Kidney epithelial cell (primary cell): ENCODE results near the gene CDK1. TPM values are rescaled to one million over a fixed set of nuclear protein-coding genes. Genes with fewer than 3 reads are reported as not detected.

Experiments used
- DNase-seq: peaks from one replicate; pipeline ENCODE4 v3.0.0-alpha.2; 2010; ENCODE audit warnings: low read depth
- H3K27me3 ChIP-seq: 2 replicates; pipeline ENCODE4 v1.6.0; 2011; ENCODE audit warnings: low read length; ENCODE audit not compliant: control insufficient read depth, insufficient read depth
- H3K36me3 ChIP-seq: 2 replicates; pipeline ENCODE4 v1.5.1; 2011; ENCODE audit warnings: low read length; ENCODE audit not compliant: control insufficient read depth, insufficient read depth
- H3K4me3 ChIP-seq: 2 replicates; pipeline ENCODE4 v1.5.1; 2011; ENCODE audit warnings: low read depth, mild to moderate bottlenecking, control low read depth, low read length
- total RNA-seq: library from RNA; depleted of rRNA; stranded (reverse); fragments of >200 nt; gene quantifications from 2 replicates; pipeline ENCODE4 v1.2.3, GENCODE V29; 2015
- TF ChIP-seq, protein P1 (sequence below): IDR thresholded peaks from 2 replicates; pipeline ENCODE4 v1.5.1; 2011; ENCODE audit warnings: mild to moderate bottlenecking, moderate library complexity, low read length, control low read depth, inconsistent platforms; ENCODE audit not compliant: insufficient read depth, poor library complexity, severe bottlenecking

The CDK1 gene
- total RNA-seq, result 15.8 and 16.2 TPM in 2 replicates

DNA sequence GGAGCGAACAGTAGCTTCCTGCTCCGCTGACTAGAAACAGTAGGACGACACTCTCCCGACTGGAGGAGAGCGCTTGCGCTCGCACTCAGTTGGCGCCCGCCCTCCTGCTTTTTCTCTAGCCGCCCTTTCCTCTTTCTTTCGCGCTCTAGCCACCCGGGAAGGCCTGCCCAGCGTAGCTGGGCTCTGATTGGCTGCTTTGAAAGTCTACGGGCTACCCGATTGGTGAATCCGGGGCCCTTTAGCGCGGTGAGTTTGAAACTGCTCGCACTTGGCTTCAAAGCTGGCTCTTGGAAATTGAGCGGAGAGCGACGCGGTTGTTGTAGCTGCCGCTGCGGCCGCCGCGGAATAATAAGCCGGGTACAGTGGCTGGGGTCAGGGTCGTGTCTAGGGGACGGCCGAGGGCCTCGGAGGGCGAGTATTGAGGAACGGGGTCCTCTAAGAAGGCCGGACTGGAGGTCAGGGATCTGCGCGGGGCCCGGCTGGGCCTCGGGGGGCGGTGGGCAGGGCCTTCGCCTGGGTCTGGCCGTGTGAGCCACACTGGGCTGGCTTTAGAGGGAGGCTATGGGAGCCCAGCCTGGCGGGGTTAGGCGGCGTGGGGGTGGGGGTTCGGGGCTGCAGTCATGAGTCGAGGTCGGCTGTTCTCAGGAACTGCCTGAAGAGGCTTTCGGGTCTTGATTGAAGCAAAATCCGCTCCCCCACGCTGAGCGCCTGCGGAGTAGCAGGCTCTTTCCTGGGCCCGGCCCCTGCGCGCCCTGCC, at the start of gene CDK1:
Gene CDK1, plus strand, starts transcription at position 265 of the 757 bp plus-strand sequence. CDS start 1,688 bp downstream, outside the sequence.
- peak within 1 kb of the TSS; percentile 47 for H3K4me3 ChIP-seq
- TF ChIP-seq, protein P1, sequence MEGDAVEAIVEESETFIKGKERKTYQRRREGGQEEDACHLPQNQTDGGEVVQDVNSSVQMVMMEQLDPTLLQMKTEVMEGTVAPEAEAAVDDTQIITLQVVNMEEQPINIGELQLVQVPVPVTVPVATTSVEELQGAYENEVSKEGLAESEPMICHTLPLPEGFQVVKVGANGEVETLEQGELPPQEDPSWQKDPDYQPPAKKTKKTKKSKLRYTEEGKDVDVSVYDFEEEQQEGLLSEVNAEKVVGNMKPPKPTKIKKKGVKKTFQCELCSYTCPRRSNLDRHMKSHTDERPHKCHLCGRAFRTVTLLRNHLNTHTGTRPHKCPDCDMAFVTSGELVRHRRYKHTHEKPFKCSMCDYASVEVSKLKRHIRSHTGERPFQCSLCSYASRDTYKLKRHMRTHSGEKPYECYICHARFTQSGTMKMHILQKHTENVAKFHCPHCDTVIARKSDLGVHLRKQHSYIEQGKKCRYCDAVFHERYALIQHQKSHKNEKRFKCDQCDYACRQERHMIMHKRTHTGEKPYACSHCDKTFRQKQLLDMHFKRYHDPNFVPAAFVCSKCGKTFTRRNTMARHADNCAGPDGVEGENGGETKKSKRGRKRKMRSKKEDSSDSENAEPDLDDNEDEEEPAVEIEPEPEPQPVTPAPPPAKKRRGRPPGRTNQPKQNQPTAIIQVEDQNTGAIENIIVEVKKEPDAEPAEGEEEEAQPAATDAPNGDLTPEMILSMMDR, result no peak
- H3K36me3 ChIP-seq, result no peaks in the 10 kb centered on the region
- no peaks in the 10 kb centered on the region for H3K27me3 ChIP-seq
- peak; percentile 93 for DNase-seq

DNA sequence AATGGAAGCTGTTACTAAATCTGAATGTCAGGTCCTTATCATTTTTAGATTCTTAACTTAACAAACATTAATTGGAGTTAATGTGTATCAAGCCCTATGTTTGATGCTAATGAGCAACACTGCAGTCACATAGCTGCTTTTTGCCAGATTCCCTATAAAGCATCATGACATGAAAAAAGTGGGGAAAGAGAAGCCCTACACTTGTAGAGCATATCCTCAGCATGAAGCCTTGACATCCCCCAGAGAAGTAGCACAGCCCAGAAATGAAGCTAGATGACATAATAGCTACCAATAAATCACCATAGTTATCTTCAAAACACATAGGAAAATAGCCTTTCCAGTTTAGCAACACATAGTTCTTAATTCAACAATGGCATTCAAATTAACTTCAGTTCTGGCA, 49.2 kb upstream of the CDK1 start:
- no peak overlapping the region for H3K4me3 ChIP-seq
- no peaks in the 10 kb centered on the region for H3K36me3 ChIP-seq
- peaks cover 3% of the 10 kb centered on the region for H3K27me3 ChIP-seq
- DNase-seq, result no peak
- TF ChIP-seq, protein P1, result no peak

DNA sequence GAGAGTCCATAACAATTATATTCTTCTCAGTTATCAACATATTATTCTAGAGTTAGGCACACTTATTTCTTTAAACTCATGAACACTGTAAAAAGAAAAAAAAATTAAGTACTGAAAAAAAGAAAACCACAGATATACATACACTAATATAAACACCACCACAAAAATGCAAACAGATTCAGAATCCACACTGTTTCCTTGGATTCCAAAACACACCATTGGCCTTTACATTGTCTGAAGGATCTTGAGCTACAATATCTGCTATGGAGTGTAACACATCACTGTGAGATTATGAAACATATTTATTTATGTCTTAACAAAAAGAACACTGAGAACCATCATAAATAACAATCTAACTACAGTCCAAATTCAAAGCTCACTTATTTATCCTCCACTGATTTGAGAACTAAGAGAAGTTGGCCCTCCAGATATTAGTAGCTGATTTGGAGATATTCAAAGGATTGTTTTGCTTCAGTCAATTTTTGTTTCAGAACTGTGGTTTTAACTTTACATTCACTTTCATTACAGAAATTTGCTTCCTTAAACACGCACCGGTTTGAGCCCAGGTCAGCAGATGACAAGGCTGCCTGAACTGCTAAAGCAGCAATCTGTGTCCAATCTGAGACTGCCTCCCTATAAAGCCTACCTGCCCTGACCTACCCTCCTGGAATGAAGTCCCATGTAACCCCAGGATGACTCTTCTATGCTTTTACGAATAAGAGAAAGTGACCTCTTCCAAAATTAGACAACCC, 47.0 kb upstream of the CDK1 start:
- DNase-seq, result no peak
- H3K4me3 ChIP-seq, result no peak overlapping the region
- H3K27me3 ChIP-seq, result peaks cover 3% of the 10 kb centered on the region
- H3K36me3 ChIP-seq, result no peaks in the 10 kb centered on the region
- TF ChIP-seq, protein P1, result no peak

DNA sequence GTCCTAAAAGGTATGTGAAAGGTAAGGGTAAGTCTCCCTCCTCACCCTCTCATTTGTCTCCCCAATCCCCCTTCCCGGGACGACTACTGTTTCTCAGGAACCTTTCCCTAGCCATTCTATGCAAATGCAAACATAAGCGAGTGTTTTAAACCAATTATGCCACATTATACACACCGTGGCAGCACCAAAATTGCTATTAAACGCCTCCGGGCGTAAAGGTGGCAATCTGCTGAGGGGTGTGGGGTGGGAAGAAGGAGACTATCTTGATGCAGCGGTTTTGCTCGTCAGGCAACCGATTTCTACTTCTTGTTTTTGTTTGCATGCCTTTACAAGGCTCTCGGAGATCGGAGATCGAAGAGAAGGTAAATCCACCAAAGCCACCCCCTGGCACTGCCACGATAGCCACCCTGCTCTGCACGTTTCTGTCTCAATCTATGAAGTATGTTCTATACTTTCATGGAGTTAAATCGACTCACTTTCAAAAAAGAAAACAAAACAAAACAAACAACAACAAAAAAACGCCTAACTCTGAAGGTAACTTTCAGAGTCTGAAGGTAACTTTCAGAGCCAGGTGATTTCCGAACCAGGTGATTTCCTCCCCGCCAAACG, 46.0 kb upstream of the CDK1 start:
- DNase-seq, result no peak
- TF ChIP-seq, protein P1, result no peak
- Histone ChIP-seq H3K4me3 (peak overlapping the region; percentile 57), H3K36me3 (no peaks in the 10 kb centered on the region), H3K27me3 (peaks cover 3% of the 10 kb centered on the region)

DNA sequence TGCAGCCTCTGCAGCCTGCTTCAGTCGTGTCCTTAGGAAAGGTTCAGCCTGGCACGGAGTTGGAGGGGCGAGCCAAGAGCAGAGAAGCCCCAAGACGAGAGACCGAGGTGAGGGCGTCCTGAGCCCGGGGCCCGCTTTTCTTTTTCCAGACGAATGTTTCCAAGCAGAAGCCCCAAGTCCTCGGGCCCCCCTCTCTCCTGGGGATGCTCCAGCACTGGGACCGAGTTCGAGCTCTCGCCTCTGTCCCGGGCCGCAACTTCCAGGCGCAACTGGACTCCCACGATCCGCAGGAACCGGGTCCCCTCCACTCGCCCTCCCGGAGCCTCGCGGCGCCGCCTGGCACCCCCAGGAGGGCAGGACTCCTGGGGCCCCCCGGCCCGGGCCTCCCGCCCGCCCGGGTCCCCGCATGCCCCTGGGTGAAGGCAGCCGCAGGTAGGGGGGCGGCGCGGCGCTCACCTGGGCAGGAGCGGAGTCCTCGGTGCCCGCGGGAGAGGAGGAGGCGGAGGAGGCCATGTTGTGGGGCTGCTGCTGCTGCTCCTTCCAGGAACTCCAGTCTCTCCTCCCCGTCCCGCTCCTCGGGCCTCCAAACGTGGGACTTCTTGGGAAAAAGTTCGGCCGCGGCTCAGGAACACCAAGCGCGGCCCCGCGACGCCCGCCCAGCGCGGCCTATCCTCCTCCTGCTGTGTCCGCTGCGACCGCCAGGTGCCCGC, 45.3 kb upstream of the CDK1 start:
- H3K36me3 ChIP-seq, result no peaks in the 10 kb centered on the region
- TF ChIP-seq, protein P1, result peak; percentile 26
- DNase-seq, result no peak
- peaks cover 3% of the 10 kb centered on the region for H3K27me3 ChIP-seq
- peak overlapping the region; percentile 57 for H3K4me3 ChIP-seq
